Neural progenitor cell (in vitro differentiated cells): ENCODE results near the gene TUBA8.
"Not testable (repeated sequence)": the region's sequence is repeated elsewhere in the genome, so short reads cannot be mapped to it uniquely, and the experiment has no call there.

Experiments used
- EZH2phosphoT487 ChIP-seq: fragments of 200-600 bp; sonication (generic); IDR thresholded peaks from 2 replicates; pipeline ENCODE4 v1.6.1; 2017; ENCODE audit warnings: antibody characterized with exemption
- TF ChIP-seq, protein P1 (sequence below): fragments of 200-600 bp; sonication (generic); IDR thresholded peaks from 2 replicates; pipeline ENCODE4 v1.5.1; 2017; ENCODE audit warnings: antibody characterized with exemption, mild to moderate bottlenecking

DNA sequence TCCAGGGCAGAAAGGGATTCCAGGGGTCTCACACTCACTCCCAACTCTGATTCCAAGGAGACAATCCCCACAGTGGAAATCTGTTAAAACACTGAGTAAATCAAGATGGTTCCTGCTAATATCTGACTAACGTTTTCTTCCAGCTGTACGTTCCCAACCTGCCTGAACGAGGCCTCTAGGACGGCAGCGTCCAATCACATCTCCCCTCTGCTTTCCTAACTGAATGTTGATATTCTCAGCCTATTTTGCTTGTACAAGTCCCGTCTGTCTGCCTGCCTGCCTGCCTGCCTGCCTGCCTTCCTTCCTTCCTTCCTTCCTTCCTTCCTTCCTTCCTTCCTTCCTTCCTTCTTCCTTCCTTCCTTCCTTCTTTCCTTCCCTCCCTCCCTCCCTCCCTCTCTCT is 46.9 kb upstream of the TUBA8 start:
- TF ChIP-seq EZH2phosphoT487 = not testable (repeated sequence)
- TF ChIP-seq, protein P1, sequence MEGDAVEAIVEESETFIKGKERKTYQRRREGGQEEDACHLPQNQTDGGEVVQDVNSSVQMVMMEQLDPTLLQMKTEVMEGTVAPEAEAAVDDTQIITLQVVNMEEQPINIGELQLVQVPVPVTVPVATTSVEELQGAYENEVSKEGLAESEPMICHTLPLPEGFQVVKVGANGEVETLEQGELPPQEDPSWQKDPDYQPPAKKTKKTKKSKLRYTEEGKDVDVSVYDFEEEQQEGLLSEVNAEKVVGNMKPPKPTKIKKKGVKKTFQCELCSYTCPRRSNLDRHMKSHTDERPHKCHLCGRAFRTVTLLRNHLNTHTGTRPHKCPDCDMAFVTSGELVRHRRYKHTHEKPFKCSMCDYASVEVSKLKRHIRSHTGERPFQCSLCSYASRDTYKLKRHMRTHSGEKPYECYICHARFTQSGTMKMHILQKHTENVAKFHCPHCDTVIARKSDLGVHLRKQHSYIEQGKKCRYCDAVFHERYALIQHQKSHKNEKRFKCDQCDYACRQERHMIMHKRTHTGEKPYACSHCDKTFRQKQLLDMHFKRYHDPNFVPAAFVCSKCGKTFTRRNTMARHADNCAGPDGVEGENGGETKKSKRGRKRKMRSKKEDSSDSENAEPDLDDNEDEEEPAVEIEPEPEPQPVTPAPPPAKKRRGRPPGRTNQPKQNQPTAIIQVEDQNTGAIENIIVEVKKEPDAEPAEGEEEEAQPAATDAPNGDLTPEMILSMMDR = not testable (repeated sequence)
